Tibial nerve (tissue), 4 donors: ENCODE data around the gene TLE1.

Source experiments
- EP300 ChIP-seq, 2 donors: sonication (generic); formaldehyde crosslinking; IDR thresholded peaks; one replicate each; pipeline ENCODE4 v1.6.1; 2017; ENCODE audit warnings: antibody characterized with exemption in 2 of 2, mild to moderate bottlenecking in 1 of 2
- TF ChIP-seq, protein P1 (sequence below), 5 experiments: fragments of 200-600 bp in 3 of 5; fragments of 450-650 bp in 2 of 5; sonication (generic) in 3 of 5; IDR thresholded peaks; one replicate each; pipeline ENCODE4 v1.5.1; 2016 to 2019; ENCODE audit warnings: antibody characterized with exemption in 5 of 5, mild to moderate bottlenecking in 3 of 5, moderate library complexity in 2 of 5

DNA sequence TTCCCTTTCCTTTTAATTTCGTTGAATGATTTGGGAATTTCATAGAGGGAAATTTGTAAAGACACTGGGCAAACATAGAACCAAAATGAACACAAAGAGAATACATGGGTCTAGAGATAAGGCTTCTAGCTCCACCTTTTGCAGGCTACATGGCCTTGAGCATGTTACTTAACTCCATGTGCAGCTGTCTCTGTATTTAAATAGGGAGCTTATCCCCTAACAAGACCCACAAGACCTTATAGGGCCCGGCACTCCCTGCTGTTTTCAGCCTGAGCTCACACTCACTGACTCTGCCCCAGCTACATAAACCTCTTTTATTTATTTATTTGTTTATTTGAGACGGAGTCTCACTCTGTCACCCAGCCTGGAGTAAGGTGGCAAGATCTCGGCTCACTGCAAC lies 30.6 kb upstream of the TLE1 start:
- TF ChIP-seq, protein P1, sequence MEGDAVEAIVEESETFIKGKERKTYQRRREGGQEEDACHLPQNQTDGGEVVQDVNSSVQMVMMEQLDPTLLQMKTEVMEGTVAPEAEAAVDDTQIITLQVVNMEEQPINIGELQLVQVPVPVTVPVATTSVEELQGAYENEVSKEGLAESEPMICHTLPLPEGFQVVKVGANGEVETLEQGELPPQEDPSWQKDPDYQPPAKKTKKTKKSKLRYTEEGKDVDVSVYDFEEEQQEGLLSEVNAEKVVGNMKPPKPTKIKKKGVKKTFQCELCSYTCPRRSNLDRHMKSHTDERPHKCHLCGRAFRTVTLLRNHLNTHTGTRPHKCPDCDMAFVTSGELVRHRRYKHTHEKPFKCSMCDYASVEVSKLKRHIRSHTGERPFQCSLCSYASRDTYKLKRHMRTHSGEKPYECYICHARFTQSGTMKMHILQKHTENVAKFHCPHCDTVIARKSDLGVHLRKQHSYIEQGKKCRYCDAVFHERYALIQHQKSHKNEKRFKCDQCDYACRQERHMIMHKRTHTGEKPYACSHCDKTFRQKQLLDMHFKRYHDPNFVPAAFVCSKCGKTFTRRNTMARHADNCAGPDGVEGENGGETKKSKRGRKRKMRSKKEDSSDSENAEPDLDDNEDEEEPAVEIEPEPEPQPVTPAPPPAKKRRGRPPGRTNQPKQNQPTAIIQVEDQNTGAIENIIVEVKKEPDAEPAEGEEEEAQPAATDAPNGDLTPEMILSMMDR (IDR thresholded peaks at IDR 0.05) = no peak
- no peak for TF ChIP-seq EP300 (IDR thresholded peaks at IDR 0.05)
